Endothelial cell of umbilical vein (primary cell): ENCODE measurements around the gene ARL4C. TPM values are rescaled to one million over a fixed set of nuclear protein-coding genes. Genes with fewer than 3 reads are reported as not detected.

ENCODE experiments used
- BruUV-seq: library from RNA; stranded (reverse); fragments of 400-500 nt; replicated peaks from 2 replicates; lab custom pipeline; 2021; lab: Mats Ljungman, UMichigan
- CTCF ChIA-PET: fragments of 300-600, 350-600 bp; sonication (Branson Sonifier 250); formaldehyde crosslinking; loops from one replicate; lab custom pipeline; 2021; ENCODE audit warnings: antibody characterized with exemption, inconsistent platforms; lab: Charles Lee
- POLR2A ChIA-PET: fragments of 300-600, 350-600 bp; sonication (Branson Sonifier 250); formaldehyde crosslinking; loops from one replicate; lab custom pipeline; 2021; ENCODE audit warnings: antibody characterized with exemption, inconsistent platforms; lab: Charles Lee
- DNase-seq: peaks from one replicate; pipeline ENCODE4 v3.0.0-alpha.2; 2011; ENCODE audit warnings: low read depth, low spot score
- FAIRE-seq: peaks from 2 replicates; lab custom pipeline; 2011; peaks lifted over from hg19 to GRCh38; lab: Jason Lieb, UNC
- H2AFZ ChIP-seq: 2 replicates; pipeline ENCODE4 v1.6.0; 2012; ENCODE audit warnings: low read depth, low read length, control low read depth, inconsistent platforms
- H3K27ac ChIP-seq: 2 replicates; pipeline ENCODE4 v1.5.1; 2011; ENCODE audit warnings: low read depth, mild to moderate bottlenecking, control low read depth, low read length, moderate library complexity; ENCODE audit not compliant: insufficient read depth
- H3K27me3 ChIP-seq, 2 experiments: 2 replicates each; pipeline versions ENCODE4 v1.6.0 to v1.6.1; 2011; ENCODE audit warnings: low read length in 2 of 2, mixed read lengths in 1 of 2; ENCODE audit not compliant: control insufficient read depth in 2 of 2, insufficient read depth in 2 of 2
- H3K36me3 ChIP-seq, 2 experiments: 2 replicates in 1 of 2; 3 replicates in 1 of 2; pipeline ENCODE4 v1.5.1; 2011; ENCODE audit warnings: low read length in 2 of 2, mild to moderate bottlenecking in 1 of 2, moderate library complexity in 1 of 2; ENCODE audit not compliant: control insufficient read depth in 2 of 2, insufficient read depth in 2 of 2; ENCODE audit errors: extremely low read depth in 1 of 2
- H3K4me1 ChIP-seq: 3 replicates; pipeline ENCODE4 v1.5.1; 2011; ENCODE audit warnings: mild to moderate bottlenecking, low read length; ENCODE audit not compliant: control insufficient read depth, insufficient read depth; ENCODE audit errors: extremely low read depth
- H3K4me2 ChIP-seq: 2 replicates; pipeline ENCODE4 v1.6.1; 2011; ENCODE audit warnings: low read length, control low read depth, mixed read lengths; ENCODE audit not compliant: insufficient read depth
- H3K4me3 ChIP-seq, 3 experiments: fragments of 200-600 bp in 1 of 3; sonication (generic), shearing (Covaris generic) in 1 of 3; replicated peaks in 1 of 3; 2 replicates each; pipeline ENCODE4 v1.5.1; 2011 to 2016; ENCODE audit warnings: control low read depth in 3 of 3, low read length in 3 of 3, mild to moderate bottlenecking in 2 of 3, inconsistent platforms in 1 of 3, low read depth in 1 of 3, moderate library complexity in 1 of 3; ENCODE audit not compliant: insufficient read depth in 1 of 3
- H3K79me2 ChIP-seq: 2 replicates; pipeline ENCODE4 v1.6.0; 2012; ENCODE audit warnings: low read length, inconsistent platforms; ENCODE audit not compliant: control insufficient read depth, insufficient read depth
- H3K9ac ChIP-seq: replicated peaks from 2 replicates; pipeline ENCODE3; 2011; ENCODE audit warnings: low read length, control low read depth; ENCODE audit not compliant: insufficient read depth; ENCODE audit errors: extremely low read depth
- H3K9me1 ChIP-seq: replicated peaks from 3 replicates; pipeline ENCODE4 v1.6.0; 2011; ENCODE audit warnings: mild to moderate bottlenecking, low read length; ENCODE audit not compliant: control insufficient read depth, insufficient read depth; ENCODE audit errors: extremely low read depth
- H3K9me3 ChIP-seq: replicated peaks from 2 replicates; pipeline ENCODE4 v1.5.1; 2012; ENCODE audit warnings: low read length, inconsistent platforms; ENCODE audit not compliant: control insufficient read depth, insufficient read depth
- H4K20me1 ChIP-seq: replicated peaks from 2 replicates; pipeline ENCODE3; 2011; ENCODE audit warnings: mild to moderate bottlenecking, low read length; ENCODE audit not compliant: control insufficient read depth, insufficient read depth; ENCODE audit errors: extremely low read depth
- CTCF ChIP-seq, 2 donors: IDR thresholded peaks; 1 replicate in 1 of 2; 2 replicates in 1 of 2; pipeline ENCODE4 v1.5.1; 2011; ENCODE audit warnings: low read length in 2 of 2, mild to moderate bottlenecking in 2 of 2, moderate library complexity in 2 of 2, control low read depth in 1 of 2, inconsistent platforms in 1 of 2, low read depth in 1 of 2; ENCODE audit not compliant: insufficient read depth in 1 of 2; ENCODE audit errors: extremely low read depth in 1 of 2
- FOS ChIP-seq: IDR thresholded peaks from 2 replicates; pipeline ENCODE4 v1.6.1; 2011; ENCODE audit warnings: mild to moderate bottlenecking, low read length, moderate library complexity, borderline replicate concordance; ENCODE audit not compliant: insufficient read depth
- JUN ChIP-seq: IDR thresholded peaks from 2 replicates; pipeline ENCODE4 v1.6.1; 2011; ENCODE audit warnings: borderline replicate concordance, low read depth; ENCODE audit not compliant: insufficient read length, insufficient read depth
- dilution Hi-C: fragments of 300-500 bp; cut with MboI; formaldehyde crosslinking; loops from one replicate; pipeline ENCODE4 v1.15.0; 2019; ENCODE audit warnings: low sequenced_read_pairs; ENCODE audit not compliant: extremely low pct_ligation_motif_present
- intact Hi-C: fragments of 100-400 bp; cut with micrococcal nuclease; formaldehyde crosslinking; loops from one replicate; pipeline ENCODE4 v1.10.0; 2022
- polyA plus RNA-seq, 4 experiments: library from polyadenylated mRNA; depleted of rRNA in 3 of 4; stranded (reverse) in 3 of 4; unstranded in 1 of 4; fragments of >200 nt; gene quantifications; 2 replicates each; pipeline versions ENCODE4 v1.2.1 to v1.2.3, GENCODE V29; 2011 to 2012; ENCODE audit warnings: missing spikeins in 1 of 4
- total RNA-seq: library from RNA; stranded (reverse); gene quantifications from 2 replicates; pipeline ENCODE4 v1.2.3, GENCODE V29; 2021

ARL4C gene
- total and polyA plus RNA-seq, 2 donors (not counting 3 experiments of a cell fraction or from before 2014, with no cell fraction given), result 5.5 to 10.5 TPM

GRCh38 chr2:234450431-234451124 is 46.3 kb downstream of the ARL4C start:
- DNase-seq (no peak), FAIRE-seq (no peak)
- Histone ChIP-seq H3K4me1 (peaks cover 19% of the 10 kb centered on the region), H3K4me3 (no peak overlapping the region), H3K9me3 (no peaks in the 10 kb centered on the region), H3K36me3 (no peaks in the 10 kb centered on the region), H4K20me1 (no peaks in the 10 kb centered on the region), H3K9me1 (no peaks in the 10 kb centered on the region), H3K27ac (no peak overlapping the region), H3K4me2 (no peak overlapping the region), H2AFZ (no peak overlapping the region), H3K27me3 (no peaks in the 10 kb centered on the region), H3K79me2 (no peaks in the 10 kb centered on the region), H3K9ac (no peak overlapping the region)
- TF ChIP-seq FOS, result no peak
- no peak for TF ChIP-seq JUN
- TF ChIP-seq CTCF (IDR thresholded peaks at IDR 0.05; ENCODE audit: extremely low read depth in 1 of 2, insufficient read depth in 1 of 2, low read depth in 1 of 2, low read length in 2 of 2), result no peak
- CTCF ChIA-PET, result interaction anchor here (1.9 kb wide), 1 partner anchor 667 kb away, joined by 7 read pairs; no protein-coding TSS in a partner anchor
- POLR2A ChIA-PET, result no interaction called here
- BruUV-seq, result no TSS peak
- intact Hi-C loops (no loop called here), dilution Hi-C loops (no loop called here)
